ENCODE measurements around the gene CASTOR1. TPM values are rescaled to one million over a fixed set of nuclear protein-coding genes. Genes with fewer than 3 reads are reported as not detected.

The CASTOR1 gene
- polyA plus RNA-seq, 3 donors = 8.7 to 10.9 (median 9.1) TPM

GRCh38 chr22:30320021-30320556 is 30.8 kb upstream of the CASTOR1 start:
- DNase-seq (ENCODE audit: low read depth in 3 of 3, low spot score in 2 of 3) = no peak

GRCh38 chr22:30318799-30319419 is 29.6 kb upstream of the CASTOR1 start:
- DNase-seq (ENCODE audit: low read depth in 3 of 3, low spot score in 2 of 3) = no peak

DNA sequence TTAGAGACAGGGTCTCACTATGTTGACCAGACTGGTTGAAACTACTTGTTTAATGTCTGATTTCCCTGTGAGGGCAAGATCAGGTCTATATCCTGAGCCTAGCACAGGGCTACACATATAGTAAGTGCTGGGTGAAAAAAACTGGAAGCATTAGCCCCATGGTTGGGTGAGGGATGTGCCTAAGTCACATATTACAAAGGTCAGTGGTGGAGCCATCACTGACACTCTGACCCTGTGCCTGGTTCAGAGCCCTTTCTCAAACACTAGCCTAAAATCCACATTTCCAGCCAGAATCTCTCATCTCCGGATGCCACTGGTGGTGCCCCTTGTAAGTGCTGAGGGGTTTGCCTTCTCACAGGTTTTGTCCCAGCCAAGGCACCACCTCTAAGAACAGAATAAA is 28.5 kb upstream of the CASTOR1 start:
- DNase-seq (ENCODE audit: low read depth in 3 of 3, low spot score in 2 of 3) = no peak

- no peak for DNase-seq (ENCODE audit: low read depth in 3 of 3, low spot score in 2 of 3)
Measured at GRCh38 chr22:30315962-30316576, 26.8 kb upstream of the CASTOR1 start.

- no peak for DNase-seq (ENCODE audit: low read depth in 3 of 3, low spot score in 2 of 3)
Measured at GRCh38 chr22:30314915-30315314, 25.6 kb upstream of the CASTOR1 start.

- no peak for DNase-seq (ENCODE audit: low read depth in 3 of 3, low spot score in 2 of 3)
Measured at GRCh38 chr22:30313527-30314363, 24.4 kb upstream of the CASTOR1 start.

GRCh38 chr22:30312053-30312452 is 22.7 kb upstream of the CASTOR1 start:
- no peak for DNase-seq (ENCODE audit: low read depth in 3 of 3, low spot score in 2 of 3)

GRCh38 chr22:30310881-30311771 is 21.8 kb upstream of the CASTOR1 start:
- DNase-seq (ENCODE audit: low read depth in 3 of 3, low spot score in 2 of 3) = no peak

DNA sequence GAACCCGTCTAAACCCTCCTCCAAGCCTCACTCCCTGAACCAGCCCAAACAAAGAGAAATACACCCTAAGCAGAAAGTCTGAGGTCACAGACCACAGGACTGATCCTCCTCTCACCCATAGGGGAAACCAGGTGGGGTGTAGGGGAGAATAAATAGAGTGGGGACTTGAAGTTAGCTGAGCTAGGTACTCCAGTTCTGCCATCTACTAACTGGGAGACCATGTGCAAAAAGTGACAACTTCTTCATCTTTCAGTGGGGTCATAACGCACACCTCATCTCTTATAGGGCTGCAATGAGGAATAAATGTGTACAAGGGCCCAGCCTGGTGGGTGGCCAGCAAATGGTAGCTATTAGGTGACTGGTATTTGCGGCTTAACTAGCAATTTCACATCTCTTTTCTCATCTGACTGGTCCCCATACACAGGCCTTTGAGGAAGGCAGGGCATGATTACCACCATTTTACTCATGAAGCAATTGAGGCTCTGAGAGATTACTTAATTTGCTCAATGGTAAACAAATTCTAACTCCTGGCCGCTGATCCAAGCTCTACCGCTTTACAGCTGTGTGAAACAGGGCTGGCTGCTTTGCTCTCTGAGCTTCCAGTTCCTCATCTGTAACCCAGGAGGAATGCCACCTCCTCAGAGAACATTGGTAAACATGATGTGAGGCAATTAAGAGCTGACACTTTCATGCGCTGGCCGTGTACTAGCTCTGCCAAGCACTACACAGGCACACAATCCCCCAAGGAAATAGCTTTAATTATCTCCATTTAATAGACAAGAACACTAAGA is 20.8 kb upstream of the CASTOR1 start:
- DNase-seq (ENCODE audit: low read depth in 3 of 3, low spot score in 2 of 3) = no peak

DNA sequence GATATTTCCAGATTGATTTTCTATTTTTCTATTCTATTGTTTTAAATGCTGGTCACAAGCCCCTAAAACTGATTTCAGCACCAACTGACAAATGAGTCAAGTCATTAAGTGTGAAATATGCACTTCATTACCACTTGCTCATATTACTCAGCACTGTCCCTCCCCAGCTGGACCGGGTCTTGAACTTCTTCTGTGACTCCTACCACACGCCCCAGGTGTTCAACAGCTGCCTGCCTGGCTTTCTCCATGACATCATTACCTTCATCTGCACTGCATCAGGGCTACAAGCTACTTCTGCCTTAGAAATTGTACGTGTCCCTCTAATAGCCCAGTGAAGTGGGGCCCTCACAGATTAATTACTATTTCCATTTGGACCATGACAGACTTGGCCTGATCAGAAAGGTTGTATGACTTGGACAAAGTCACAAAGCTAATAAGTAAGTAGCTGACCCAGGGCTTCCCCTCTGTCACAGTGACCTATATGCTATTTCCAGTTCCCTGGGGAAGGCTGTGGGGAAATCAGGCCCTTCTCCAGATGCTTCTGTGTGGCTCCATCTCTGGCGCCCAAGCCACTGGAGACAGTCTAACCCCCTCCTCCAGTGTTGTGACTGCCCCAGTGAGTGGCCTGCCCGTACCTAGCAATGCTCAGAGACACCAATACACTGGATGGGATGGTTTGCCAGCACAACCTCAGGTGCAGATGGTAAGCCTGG is 19.4 kb upstream of the CASTOR1 start:
- DNase-seq (ENCODE audit: low read depth in 3 of 3, low spot score in 2 of 3) = no peak

- no peak for DNase-seq (ENCODE audit: low read depth in 3 of 3, low spot score in 2 of 3)
Measured at GRCh38 chr22:30308093-30308492, 18.8 kb upstream of the CASTOR1 start.

DNA sequence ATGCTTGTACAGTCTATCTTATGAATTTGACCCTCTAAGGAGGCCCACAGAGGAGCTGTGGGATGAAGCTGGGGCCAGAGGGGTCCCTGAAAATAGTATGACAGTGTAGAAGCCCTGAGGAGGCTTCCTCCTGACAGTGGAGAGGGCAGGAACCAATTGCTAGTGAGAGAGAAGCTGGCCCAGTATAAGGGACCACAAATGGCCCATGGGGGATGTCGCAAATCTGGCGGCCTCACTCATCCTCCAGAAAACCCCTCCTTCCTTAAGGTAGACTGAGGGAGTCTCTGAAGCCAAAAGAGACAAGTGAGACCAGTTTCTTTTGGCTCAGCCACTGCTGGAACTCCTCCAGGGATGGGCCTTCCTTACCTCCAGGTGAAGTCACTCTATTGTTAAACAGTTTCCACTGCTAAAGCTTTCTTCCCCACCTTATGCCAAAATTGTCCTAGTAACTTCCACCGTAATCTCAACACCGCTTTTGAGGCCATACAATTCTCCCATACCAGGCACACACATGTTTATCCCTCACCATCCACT is 17.8 kb upstream of the CASTOR1 start:
- no peak for DNase-seq (ENCODE audit: low read depth in 3 of 3, low spot score in 2 of 3)

GRCh38 chr22:30306627-30307011 is 17.3 kb upstream of the CASTOR1 start:
- DNase-seq (ENCODE audit: low read depth in 3 of 3, low spot score in 2 of 3) = no peak

- no peak for DNase-seq (ENCODE audit: low read depth in 3 of 3, low spot score in 2 of 3)
Measured at GRCh38 chr22:30305906-30306626, 16.8 kb upstream of the CASTOR1 start.

DNA sequence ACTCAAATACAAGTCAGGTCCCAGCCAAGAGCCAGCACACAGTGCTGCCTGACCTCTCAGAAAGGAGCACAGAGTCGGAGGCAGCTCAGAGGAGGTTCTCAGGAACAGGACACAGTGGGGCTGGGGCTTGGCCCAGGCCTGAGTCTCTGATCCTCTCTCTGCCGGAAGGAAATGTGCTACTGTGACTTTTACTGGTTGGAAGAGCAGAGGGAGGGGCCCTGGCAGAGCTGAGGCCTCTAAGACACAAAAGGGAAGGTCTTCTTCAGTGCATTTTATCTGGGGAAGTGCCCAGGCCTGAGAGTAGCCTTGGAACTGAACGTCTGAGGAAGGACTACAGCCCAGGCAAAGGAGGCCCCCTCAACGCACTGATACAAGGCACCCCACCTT is 16.2 kb upstream of the CASTOR1 start:
- DNase-seq (ENCODE audit: low read depth in 3 of 3, low spot score in 2 of 3) = no peak

DNA sequence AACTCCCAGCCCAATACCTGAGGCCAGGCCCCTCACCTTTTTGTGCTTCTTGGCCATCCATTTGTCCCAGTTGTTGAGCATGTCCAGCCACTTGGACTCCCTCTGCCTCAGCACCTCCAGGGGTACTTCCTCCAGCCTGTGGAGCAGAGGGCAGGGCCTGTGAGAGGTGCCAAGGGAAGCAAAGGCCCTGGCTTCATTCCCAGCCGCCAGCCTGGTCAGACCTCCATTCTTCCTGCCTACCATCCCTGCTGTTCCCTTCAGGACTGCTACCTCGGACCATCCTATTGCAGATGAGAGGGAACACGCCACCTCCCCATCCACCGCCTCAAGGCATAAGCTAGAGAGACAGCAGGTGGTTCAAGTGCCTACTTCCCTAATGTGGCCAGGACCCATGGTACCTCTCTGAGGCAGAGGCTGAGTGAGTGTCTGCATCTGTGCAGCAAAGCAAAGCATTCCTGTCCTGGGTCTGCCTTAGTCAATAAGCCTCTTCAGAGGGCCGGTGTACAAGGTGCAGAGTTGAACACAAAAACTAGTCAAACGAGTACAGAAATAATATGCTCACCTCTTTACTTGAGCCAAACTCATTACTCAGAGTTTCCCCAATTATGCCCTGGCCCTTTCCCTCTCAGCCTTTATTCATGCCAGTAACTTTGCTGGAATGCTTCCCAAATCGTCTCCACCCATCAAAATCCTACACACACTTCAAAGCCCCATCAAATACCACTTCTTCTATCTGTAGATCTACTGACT is 15.4 kb upstream of the CASTOR1 start:
- DNase-seq (ENCODE audit: low read depth in 3 of 3, low spot score in 2 of 3) = no peak

DNA sequence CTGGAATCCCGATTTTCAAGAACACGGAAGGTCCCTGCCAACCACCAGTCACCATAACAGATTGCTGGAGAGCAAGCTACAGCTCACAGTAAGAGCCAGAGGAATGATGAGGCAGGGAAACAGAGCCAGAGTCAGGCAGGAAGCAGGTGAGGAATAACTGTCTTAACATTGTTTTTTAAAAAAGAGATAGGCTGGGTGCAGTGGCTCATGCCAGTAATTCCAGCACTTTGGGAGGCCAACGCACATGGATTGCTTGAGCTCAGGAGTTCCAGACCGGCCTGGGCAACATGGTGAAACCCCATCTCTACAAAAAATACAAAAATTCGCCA is 13.5 kb upstream of the CASTOR1 start:
- DNase-seq (ENCODE audit: low read depth in 3 of 3, low spot score in 2 of 3) = no peak
